ENCODE results near the gene ANKRD28. TPM values are rescaled to one million over a fixed set of nuclear protein-coding genes. Genes with fewer than 3 reads are reported as not detected.

The ANKRD28 gene
- total and polyA plus RNA-seq, 9 of the 15 experiments (the other 6 are each of a cell fraction or from before 2014, with no cell fraction given) = 11.7 to 66.0 (median 36.7) TPM

- ChIA-PET POLR2A (interaction anchor here (1.2 kb wide), 1 partner anchor 14 kb away, joined by 3 read pairs; no protein-coding TSS in a partner anchor), CTCF (ENCODE audit: low intra/inter-chr PET ratio) (no interaction called here)
- Histone ChIP-seq H3K9me1 (ENCODE audit: control insufficient read depth, insufficient read depth, low read length) (no peaks in the 10 kb centered on the region), H3K4me3 (no peak overlapping the region), H3K36me3 (ENCODE audit: control insufficient read depth, insufficient read depth, low read length) (peaks cover 5% of the 10 kb centered on the region; the same call in 2 of the 3 replicates), H3K79me2 (ENCODE audit: control insufficient read depth, insufficient read depth, low read length) (no peaks in the 10 kb centered on the region), H2AFZ (ENCODE audit: low read depth, low read length) (no peak overlapping the region), H3K4me2 (ENCODE audit: insufficient read depth, low read length) (no peak overlapping the region), H3K4me1 (replicated peaks in 1 of 2; ENCODE audit: control insufficient read depth in 2 of 2, insufficient read depth in 2 of 2, low read length in 2 of 2) (no peaks in the 10 kb centered on the region), H4K20me1 (replicated peaks; ENCODE audit: control insufficient read depth, insufficient read depth, low read length) (no peaks in the 10 kb centered on the region), H3K27me3 (ENCODE audit: control insufficient read depth in 2 of 2, insufficient read depth in 2 of 2, low read length in 2 of 2) (no peaks in the 10 kb centered on the region), H3K27ac (ENCODE audit: extremely low read depth, low read depth, low read length) (no peak overlapping the region), H3K9me3 (replicated peaks; ENCODE audit: control insufficient read depth, insufficient read depth, low read depth, low read length) (no peaks in the 10 kb centered on the region), H3K9ac (ENCODE audit: insufficient read depth in 1 of 2, low read depth in 2 of 2, low read length in 2 of 2) (no peak overlapping the region)
- ATAC-seq (no peak), DNase-seq (ENCODE audit: extremely low read depth in 1 of 4, low spot score in 3 of 4) (no peak), FAIRE-seq (no peak)
- BruUV-seq (replicated peaks) = no TSS peak
- in situ Hi-C loops (cut with MboI) (no loop called here), intact Hi-C loops (cut with micrococcal nuclease) (no loop called here)
- TF ChIP-seq POLR3G (IDR thresholded peaks at IDR 0.05; ENCODE audit: extremely low read depth, insufficient read length, insufficient replicate concordance) (no peak), RBM39 (optimal IDR thresholded peaks at IDR 0.05; ENCODE audit: low read depth, low read length) (no peak), KHSRP (IDR thresholded peaks at IDR 0.05) (no peak), ARNT (IDR thresholded peaks at IDR 0.05) (no peak), KDM5B (IDR thresholded peaks at IDR 0.05; ENCODE audit: insufficient replicate concordance, low read depth, low read length) (no peak), SP1 (CRISPR knock-in tag; IDR thresholded peaks at IDR 0.05) (no peak), ARHGAP35 (IDR thresholded peaks at IDR 0.05; ENCODE audit: partially characterized antibody) (no peak), SNIP1 (IDR thresholded peaks at IDR 0.05; ENCODE audit: low read depth) (no peak), ZBTB7A (IDR thresholded peaks at IDR 0.05; ENCODE audit: borderline replicate concordance, control insufficient read depth, low read depth, low read length) (no peak)
- TF ChIP-seq, protein P1, sequence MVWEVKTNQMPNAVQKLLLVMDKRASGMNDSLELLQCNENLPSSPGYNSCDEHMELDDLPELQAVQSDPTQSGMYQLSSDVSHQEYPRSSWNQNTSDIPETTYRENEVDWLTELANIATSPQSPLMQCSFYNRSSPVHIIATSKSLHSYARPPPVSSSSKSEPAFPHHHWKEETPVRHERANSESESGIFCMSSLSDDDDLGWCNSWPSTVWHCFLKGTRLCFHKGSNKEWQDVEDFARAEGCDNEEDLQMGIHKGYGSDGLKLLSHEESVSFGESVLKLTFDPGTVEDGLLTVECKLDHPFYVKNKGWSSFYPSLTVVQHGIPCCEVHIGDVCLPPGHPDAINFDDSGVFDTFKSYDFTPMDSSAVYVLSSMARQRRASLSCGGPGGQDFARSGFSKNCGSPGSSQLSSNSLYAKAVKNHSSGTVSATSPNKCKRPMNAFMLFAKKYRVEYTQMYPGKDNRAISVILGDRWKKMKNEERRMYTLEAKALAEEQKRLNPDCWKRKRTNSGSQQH (CRISPR knock-in tag; IDR thresholded peaks at IDR 0.05) = no peak
- WGBS (ENCODE audit: insufficient coverage, low coverage, missing lambda C conversion rate) = 84% methylated on average over 1 of the region's 1 CpG
Observed at GRCh38 chr3:15757824-15758223, 40.0 kb downstream of the ANKRD28 start.

Data from K562 (cell line).